MM.1S (cell line): ENCODE results near the gene ZNF98.

Experiments used
- DNase-seq: peaks from one replicate; pipeline ENCODE4 v3.0.0-alpha.2; 2015
- H2AFZ ChIP-seq: fragments of 300-600 bp; sonication (generic); 2 replicates; pipeline ENCODE4 v1.6.0; 2016; ENCODE audit warnings: antibody characterized with exemption, low read length
- H3F3A ChIP-seq: fragments of 300-600 bp; sonication (generic); 2 replicates; pipeline ENCODE4 v1.6.1; 2016; ENCODE audit warnings: mild to moderate bottlenecking, antibody characterized with exemption, low read length, moderate library complexity, mixed read lengths; ENCODE audit not compliant: insufficient read depth
- H3K27ac ChIP-seq: fragments of 300-600 bp; sonication (generic); 2 replicates; pipeline ENCODE4 v1.5.1; 2016; ENCODE audit warnings: mild to moderate bottlenecking, low read length
- H3K27me3 ChIP-seq: fragments of 300-600 bp; sonication (generic); replicated peaks from 2 replicates; pipeline ENCODE4 v1.6.0; 2016; ENCODE audit warnings: low read length; ENCODE audit not compliant: insufficient read depth
- H3K36me3 ChIP-seq: fragments of 300-600 bp; sonication (generic); replicated peaks from 2 replicates; pipeline ENCODE4 v1.6.1; 2016; ENCODE audit warnings: mild to moderate bottlenecking, low read length, mixed read lengths; ENCODE audit not compliant: insufficient read depth
- H3K4me1 ChIP-seq: fragments of 300-600 bp; sonication (generic); 2 replicates; pipeline ENCODE4 v1.6.1; 2016; ENCODE audit warnings: low read length, mixed read lengths
- H3K4me2 ChIP-seq: fragments of 300-600 bp; sonication (generic); 2 replicates; pipeline ENCODE4 v1.6.0; 2016; ENCODE audit warnings: low read depth, low read length
- H3K4me3 ChIP-seq: fragments of 300-600 bp; sonication (generic); 2 replicates; pipeline ENCODE4 v1.5.1; 2016; ENCODE audit warnings: low read length, mixed read lengths
- H3K79me2 ChIP-seq: fragments of 300-600 bp; sonication (generic); 2 replicates; pipeline ENCODE4 v1.6.1; 2016; ENCODE audit warnings: mixed run types, low read length, mixed read lengths
- H3K9ac ChIP-seq: fragments of 300-600 bp; sonication (generic); 2 replicates; pipeline ENCODE4 v1.6.1; 2016; ENCODE audit warnings: low read length, mixed read lengths
- H3K9me2 ChIP-seq: fragments of 300-600 bp; sonication (generic); replicated peaks from 2 replicates; pipeline ENCODE4 v1.6.1; 2016; ENCODE audit warnings: mild to moderate bottlenecking, low read length, mixed read lengths; ENCODE audit not compliant: insufficient read depth
- H3K9me3 ChIP-seq: fragments of 300-600 bp; sonication (generic); replicated peaks from 2 replicates; pipeline ENCODE4 v1.6.1; 2016; ENCODE audit warnings: mild to moderate bottlenecking, low read length, mixed read lengths; ENCODE audit not compliant: insufficient read depth
- H4K20me1 ChIP-seq: fragments of 300-600 bp; sonication (generic); 2 replicates; pipeline ENCODE4 v1.6.1; 2016; ENCODE audit warnings: mild to moderate bottlenecking, low read length, moderate library complexity, mixed read lengths; ENCODE audit not compliant: insufficient read depth
- EZH2 ChIP-seq: fragments of 300-600 bp; sonication (generic); optimal IDR thresholded peaks from 2 replicates; pipeline ENCODE3; 2017; ENCODE audit warnings: low read depth, mild to moderate bottlenecking, antibody characterized with exemption, low read length, mixed read lengths
- EZH2phosphoT487 ChIP-seq: fragments of 300-600 bp; sonication (generic); IDR thresholded peaks from 2 replicates; pipeline ENCODE4 v1.6.1; 2018; ENCODE audit warnings: antibody characterized with exemption, low read length
- TF ChIP-seq, protein P1 (sequence below): fragments of 300-600 bp; sonication (generic); IDR thresholded peaks from 2 replicates; pipeline ENCODE4 v1.5.1; 2016; ENCODE audit warnings: antibody characterized with exemption, low read length, mixed read lengths

ZNF98 gene

GRCh38 chr19:22354665-22355064 is 67.5 kb downstream of the ZNF98 start:
- Histone ChIP-seq H3F3A (no peaks in the 10 kb centered on the region), H2AFZ (no peak overlapping the region), H3K4me2 (no peak overlapping the region), H3K36me3 (no peaks in the 10 kb centered on the region), H3K27ac (no peak overlapping the region), H3K27me3 (no peaks in the 10 kb centered on the region), H3K79me2 (no peaks in the 10 kb centered on the region), H3K4me3 (no peak overlapping the region), H3K9me3 (no peaks in the 10 kb centered on the region), H3K9me2 (no peaks in the 10 kb centered on the region), H4K20me1 (no peaks in the 10 kb centered on the region), H3K4me1 (no peaks in the 10 kb centered on the region), H3K9ac (no peak overlapping the region)
- DNase-seq = no peak
- no peak for TF ChIP-seq EZH2
- no peak for TF ChIP-seq EZH2phosphoT487
- TF ChIP-seq, protein P1, sequence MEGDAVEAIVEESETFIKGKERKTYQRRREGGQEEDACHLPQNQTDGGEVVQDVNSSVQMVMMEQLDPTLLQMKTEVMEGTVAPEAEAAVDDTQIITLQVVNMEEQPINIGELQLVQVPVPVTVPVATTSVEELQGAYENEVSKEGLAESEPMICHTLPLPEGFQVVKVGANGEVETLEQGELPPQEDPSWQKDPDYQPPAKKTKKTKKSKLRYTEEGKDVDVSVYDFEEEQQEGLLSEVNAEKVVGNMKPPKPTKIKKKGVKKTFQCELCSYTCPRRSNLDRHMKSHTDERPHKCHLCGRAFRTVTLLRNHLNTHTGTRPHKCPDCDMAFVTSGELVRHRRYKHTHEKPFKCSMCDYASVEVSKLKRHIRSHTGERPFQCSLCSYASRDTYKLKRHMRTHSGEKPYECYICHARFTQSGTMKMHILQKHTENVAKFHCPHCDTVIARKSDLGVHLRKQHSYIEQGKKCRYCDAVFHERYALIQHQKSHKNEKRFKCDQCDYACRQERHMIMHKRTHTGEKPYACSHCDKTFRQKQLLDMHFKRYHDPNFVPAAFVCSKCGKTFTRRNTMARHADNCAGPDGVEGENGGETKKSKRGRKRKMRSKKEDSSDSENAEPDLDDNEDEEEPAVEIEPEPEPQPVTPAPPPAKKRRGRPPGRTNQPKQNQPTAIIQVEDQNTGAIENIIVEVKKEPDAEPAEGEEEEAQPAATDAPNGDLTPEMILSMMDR = no peak
